ENCODE results near the gene MLXIP. TPM values are rescaled to one million over a fixed set of nuclear protein-coding genes. Genes with fewer than 3 reads are reported as not detected.

The MLXIP gene
- total RNA-seq, 1 experiment from 2014 or later: 16.7 TPM

GRCh38 chr12:122062832-122063693 is 15.5 kb upstream of the MLXIP start:
- Histone ChIP-seq H3K9me3 (ENCODE audit: low read length) (no peaks in the 10 kb centered on the region), H3K4me3 (ENCODE audit: low read length) (peak overlapping the region; percentile 21), H3K79me2 (ENCODE audit: low read length) (no peaks in the 10 kb centered on the region), H3K27me3 (ENCODE audit: low read length) (no peaks in the 10 kb centered on the region), H3K9me2 (replicated peaks; ENCODE audit: low read length) (no peaks in the 10 kb centered on the region), H3K9ac (ENCODE audit: low read length) (peak overlapping the region; percentile 56), H4K20me1 (ENCODE audit: low read length) (no peaks in the 10 kb centered on the region), H3K27ac (ENCODE audit: low read length) (peak overlapping the region; percentile 83), H3K4me1 (ENCODE audit: insufficient read depth, low read length) (peaks cover 38% of the 10 kb centered on the region), H3F3A (ENCODE audit: low read length, unreplicated experiment) (peaks cover 17% of the 10 kb centered on the region), H3K4me2 (ENCODE audit: low read length) (peak overlapping the region; percentile 55), H2AFZ (ENCODE audit: low read length) (peak overlapping the region; percentile 63), H3K36me3 (ENCODE audit: low read depth, low read length) (peaks cover 15% of the 10 kb centered on the region; the same call in 1 of the 2 replicates)
- DNase-seq (peak; percentile 93), ATAC-seq (peak; percentile 85)
- POLR2A ChIA-PET (ENCODE audit: unreplicated experiment): interaction anchor here (0.7 to 1.2 kb wide), 2 partner anchors 13 to 17 kb away, joined by 5 to 6 read pairs; no protein-coding TSS in a partner anchor
- no peak for TF ChIP-seq EZH2phosphoT487 (IDR thresholded peaks at IDR 0.05; ENCODE audit: borderline replicate concordance, low read length)
- TF ChIP-seq CTCF (conservative IDR thresholded peaks at IDR 0.05; ENCODE audit: low read depth, low read length): no peak
- no peak for TF ChIP-seq EZH2 (IDR thresholded peaks at IDR 0.05; ENCODE audit: low read length, unreplicated experiment)
- TSS peak; percentile 30 for BruUV-seq (replicated peaks)
- CTCF ChIA-PET: interaction anchor here (0.5 to 1.1 kb wide), 5 partner anchors 9 to 129 kb away, joined by 3 to 5 read pairs (median 4); no protein-coding TSS in a partner anchor
- intact Hi-C loops (cut with micrococcal nuclease): loop anchor here (2.0 kb wide), 2 partner anchors 48 to 60 kb away; no protein-coding TSS in a partner anchor

GRCh38 chr12:122063694-122064024 is 14.9 kb upstream of the MLXIP start:
- no peaks in the 10 kb centered on the region for H3K9me2 ChIP-seq (replicated peaks; ENCODE audit: low read length)
- intact Hi-C loops (cut with micrococcal nuclease): loop anchor here (2.0 kb wide), 2 partner anchors 47 to 59 kb away; no protein-coding TSS in a partner anchor
- DNase-seq (no peak), ATAC-seq (no peak)
- TF ChIP-seq CTCF (conservative IDR thresholded peaks at IDR 0.05; ENCODE audit: low read depth, low read length) (no peak), EZH2 (IDR thresholded peaks at IDR 0.05; ENCODE audit: low read length, unreplicated experiment) (no peak), EZH2phosphoT487 (IDR thresholded peaks at IDR 0.05; ENCODE audit: borderline replicate concordance, low read length) (no peak)
- no TSS peak for BruUV-seq (replicated peaks)
- POLR2A ChIA-PET (ENCODE audit: unreplicated experiment): interaction anchor here (1.2 kb wide), 1 partner anchor 17 kb away, joined by 6 read pairs; no protein-coding TSS in a partner anchor
- no peaks in the 10 kb centered on the region for H3K79me2 ChIP-seq (ENCODE audit: low read length)
- CTCF ChIA-PET: interaction anchor here (0.8 to 1.1 kb wide), 4 partner anchors 9 to 18 kb away, joined by 3 to 5 read pairs (median 4); no protein-coding TSS in a partner anchor
- no peaks in the 10 kb centered on the region for H3K27me3 ChIP-seq (ENCODE audit: low read length)
- peak overlapping the region; percentile 56 for H3K9ac ChIP-seq (ENCODE audit: low read length)
- H3F3A ChIP-seq (ENCODE audit: low read length, unreplicated experiment): peaks cover 17% of the 10 kb centered on the region
- no peaks in the 10 kb centered on the region for H3K9me3 ChIP-seq (ENCODE audit: low read length)
- H2AFZ ChIP-seq (ENCODE audit: low read length): peak overlapping the region; percentile 63; the same call in 1 of the 2 replicates
- H3K27ac ChIP-seq (ENCODE audit: low read length): peak overlapping the region; percentile 83
- peaks cover 13% of the 10 kb centered on the region; the same call in 1 of the 2 replicates for H3K36me3 ChIP-seq (ENCODE audit: low read depth, low read length)
- H3K4me2 ChIP-seq (ENCODE audit: low read length): peak overlapping the region; percentile 55
- H3K4me3 ChIP-seq (ENCODE audit: low read length): no peak overlapping the region; the same call in 1 of the 2 replicates
- H3K4me1 ChIP-seq (ENCODE audit: insufficient read depth, low read length): peaks cover 38% of the 10 kb centered on the region
- H4K20me1 ChIP-seq (ENCODE audit: low read length): no peaks in the 10 kb centered on the region

All from PC-3 (cell line).